Islet of Langerhans (tissue), 1 donor: ENCODE results near the gene GUCY2C.

Experiments used
- FAIRE-seq: peaks from one replicate; lab custom pipeline; 2011; peaks lifted over from hg19 to GRCh38; lab: Jason Lieb, UNC

GUCY2C gene

DNA sequence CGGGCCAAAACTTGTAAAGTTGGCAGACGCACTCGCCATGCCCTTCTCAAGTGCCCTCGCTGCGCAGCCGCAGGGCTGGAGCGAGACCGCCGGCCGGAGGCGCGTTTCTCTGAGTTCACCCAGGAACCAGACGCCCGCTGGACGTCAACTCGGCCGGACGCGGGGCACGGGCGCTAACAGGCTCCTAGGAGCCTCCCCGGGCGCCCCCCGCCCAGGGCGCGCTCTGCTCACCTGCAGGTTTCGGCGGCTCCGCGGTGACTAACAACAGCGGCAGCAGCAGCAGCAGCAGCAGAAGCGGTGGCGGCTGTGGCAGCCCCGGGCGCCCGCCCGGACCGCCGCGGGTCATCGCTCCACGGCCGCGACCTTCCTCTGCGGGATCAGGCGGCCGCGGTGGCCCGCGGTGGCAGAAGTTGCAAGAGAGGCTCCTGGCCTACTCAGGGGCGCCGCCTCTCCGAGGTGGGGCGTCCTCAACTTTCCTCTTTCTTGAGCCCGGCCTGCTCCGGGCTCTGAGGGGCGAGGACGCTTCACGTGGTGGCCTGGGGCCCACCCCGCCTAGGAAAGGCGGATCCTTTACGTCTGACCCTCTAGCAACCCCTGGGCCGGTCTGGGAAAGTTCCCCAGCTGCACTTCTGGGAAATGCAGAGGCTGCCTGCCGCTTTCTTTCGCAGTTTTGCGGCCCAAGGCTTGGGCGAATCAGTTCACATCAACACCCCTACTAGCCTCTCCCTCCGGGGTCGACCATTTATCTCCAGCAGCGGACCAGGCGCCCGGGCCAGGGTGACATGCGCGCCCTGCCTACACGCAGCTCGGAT lies 128.8 kb downstream of the GUCY2C start, which contains the start of gene PLBD1:
PLBD1 (minus strand) TSS at position 533 of the 812 bp plus-strand sequence; CDS start at position 346, 187 bp downstream.
- no peak for FAIRE-seq

DNA sequence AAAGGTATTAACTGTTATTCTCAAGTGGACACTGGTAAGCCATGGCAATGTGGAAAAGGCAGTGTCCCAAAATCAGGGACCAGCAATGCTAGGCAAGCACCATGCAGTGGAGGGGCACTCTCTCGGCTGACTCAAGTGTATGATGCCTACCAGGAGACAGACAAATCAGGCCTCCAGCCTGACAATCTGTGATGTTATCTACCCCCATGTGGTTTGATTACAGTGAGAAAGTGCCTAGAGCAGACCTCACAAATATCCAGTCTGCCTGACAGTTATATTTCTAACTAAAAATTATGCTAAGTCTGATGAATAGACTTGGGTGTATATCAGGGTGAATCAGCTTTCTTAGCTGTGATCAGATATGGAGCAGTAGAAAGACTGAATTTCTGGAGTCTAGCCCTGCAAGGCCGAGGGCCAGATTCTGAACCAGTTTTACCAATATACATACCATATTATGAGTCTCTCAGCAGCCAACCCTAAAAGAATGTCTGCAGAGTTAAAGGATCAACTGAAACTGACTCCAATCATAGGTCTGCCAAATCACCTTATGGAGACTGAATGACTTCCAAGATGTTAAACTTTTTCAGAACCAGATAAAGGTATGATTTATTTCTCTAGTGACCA lies 132.0 kb downstream of the GUCY2C start:
- no peak for FAIRE-seq

DNA sequence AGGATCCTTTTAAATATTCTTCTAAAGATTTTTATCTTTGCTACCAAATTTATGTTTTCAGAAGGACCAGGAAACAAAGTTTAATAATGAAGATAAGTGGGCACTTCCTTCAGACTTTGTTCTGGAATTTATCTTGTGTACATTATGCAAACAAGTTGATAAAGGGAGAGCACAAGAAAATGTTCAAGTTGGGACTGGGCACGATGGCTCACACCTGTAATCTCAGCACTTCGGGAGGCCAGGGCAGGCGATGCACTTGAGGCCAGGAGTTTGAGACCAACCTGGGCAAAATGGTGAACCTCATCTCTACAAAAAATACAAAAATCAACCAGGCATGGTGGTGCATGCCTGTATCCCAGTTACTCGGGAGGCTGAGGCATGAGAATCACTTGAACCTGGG lies 133.4 kb downstream of the GUCY2C start:
- no peak for FAIRE-seq
